ENCODE results near the gene IBSP.

- no peak for TF ChIP-seq POLR2A (IDR thresholded peaks at IDR 0.05)
- TF ChIP-seq CTCF (IDR thresholded peaks at IDR 0.05), result no peak
- TF ChIP-seq POLR2AphosphoS5 (IDR thresholded peaks at IDR 0.05), result no peak
- no peak for TF ChIP-seq EP300 (IDR thresholded peaks at IDR 0.05)
These were observed 49.5 kb upstream of the IBSP start for GRCh38 chr4:87749883-87750282.

Measured in upper lobe of left lung (tissue), 4 donors.